ENCODE results near the gene PIGK. TPM values are rescaled to one million over a fixed set of nuclear protein-coding genes. Genes with fewer than 3 reads are reported as not detected.

The PIGK gene
- total RNA-seq, 4 donors from 2014 or later, result 15.4 to 21.6 (median 19.9) TPM

DNA sequence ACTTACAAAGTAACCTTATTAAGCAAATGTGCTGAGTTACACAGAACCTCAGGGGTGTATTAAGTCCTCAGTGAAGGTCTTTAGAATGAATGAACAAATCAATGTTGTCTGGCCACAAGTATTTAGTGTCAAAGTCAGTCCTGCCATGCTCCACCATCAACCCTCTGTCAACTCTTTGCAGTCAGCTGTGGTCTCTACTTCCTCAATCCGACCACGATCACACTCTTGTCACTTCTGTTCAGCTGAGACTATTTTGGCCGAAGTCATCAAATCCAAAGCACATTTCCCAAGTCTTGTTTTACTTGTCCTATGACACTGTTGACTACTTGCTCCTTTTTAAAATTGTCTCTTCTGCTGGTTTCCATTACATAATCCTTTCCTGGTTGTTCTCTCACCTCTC, 178.4 kb downstream of the PIGK start:
- TF ChIP-seq, protein P1, sequence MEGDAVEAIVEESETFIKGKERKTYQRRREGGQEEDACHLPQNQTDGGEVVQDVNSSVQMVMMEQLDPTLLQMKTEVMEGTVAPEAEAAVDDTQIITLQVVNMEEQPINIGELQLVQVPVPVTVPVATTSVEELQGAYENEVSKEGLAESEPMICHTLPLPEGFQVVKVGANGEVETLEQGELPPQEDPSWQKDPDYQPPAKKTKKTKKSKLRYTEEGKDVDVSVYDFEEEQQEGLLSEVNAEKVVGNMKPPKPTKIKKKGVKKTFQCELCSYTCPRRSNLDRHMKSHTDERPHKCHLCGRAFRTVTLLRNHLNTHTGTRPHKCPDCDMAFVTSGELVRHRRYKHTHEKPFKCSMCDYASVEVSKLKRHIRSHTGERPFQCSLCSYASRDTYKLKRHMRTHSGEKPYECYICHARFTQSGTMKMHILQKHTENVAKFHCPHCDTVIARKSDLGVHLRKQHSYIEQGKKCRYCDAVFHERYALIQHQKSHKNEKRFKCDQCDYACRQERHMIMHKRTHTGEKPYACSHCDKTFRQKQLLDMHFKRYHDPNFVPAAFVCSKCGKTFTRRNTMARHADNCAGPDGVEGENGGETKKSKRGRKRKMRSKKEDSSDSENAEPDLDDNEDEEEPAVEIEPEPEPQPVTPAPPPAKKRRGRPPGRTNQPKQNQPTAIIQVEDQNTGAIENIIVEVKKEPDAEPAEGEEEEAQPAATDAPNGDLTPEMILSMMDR (IDR thresholded peaks at IDR 0.05; ENCODE audit: low read depth), result no peak

DNA sequence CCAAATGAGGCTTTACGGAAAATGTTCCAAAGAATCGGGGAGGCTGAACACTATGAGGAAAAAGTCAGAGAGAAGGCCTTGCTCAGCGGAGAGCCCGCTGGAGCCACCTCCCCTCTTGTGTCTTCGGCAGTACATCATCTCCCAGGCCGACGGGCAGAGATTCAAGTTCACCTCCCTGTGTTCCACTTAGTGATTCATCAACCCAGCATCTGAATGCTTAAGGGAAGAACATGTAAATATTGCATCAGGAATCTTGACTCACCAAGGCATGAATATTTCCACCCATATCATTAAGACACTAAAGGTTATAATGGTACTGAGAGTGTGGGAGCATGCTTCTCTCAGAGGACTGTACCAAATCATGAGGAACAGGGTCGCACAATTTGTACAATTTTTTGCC, 179.5 kb downstream of the PIGK start:
- TF ChIP-seq, protein P1 (IDR thresholded peaks at IDR 0.05; ENCODE audit: low read depth), result no peak

DNA sequence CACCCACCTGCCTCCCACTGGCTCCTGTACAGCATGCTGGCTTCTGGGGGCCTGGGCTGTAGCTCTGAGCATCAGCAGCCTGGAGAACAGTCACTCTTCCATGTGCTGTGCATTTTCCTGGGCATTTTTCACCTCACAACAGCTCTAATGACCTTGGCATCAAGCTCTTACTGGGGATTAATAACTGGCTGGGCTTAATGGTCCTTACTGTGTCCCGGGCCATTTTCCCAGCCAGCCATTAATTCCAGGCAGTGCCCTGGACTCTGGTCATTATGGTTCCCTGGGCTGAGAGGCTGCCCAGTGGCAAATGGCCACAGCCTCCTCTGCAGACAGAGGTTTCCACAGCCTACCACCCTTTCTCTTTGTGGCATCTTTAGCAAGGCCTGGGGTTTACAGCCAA, 180.1 kb downstream of the PIGK start:
- TF ChIP-seq, protein P1 (IDR thresholded peaks at IDR 0.05; ENCODE audit: low read depth), result no peak

Small RNAs within 50 kb of the gene (small RNA-seq; reads per million reads assigned to genes)
- not detected for gene MIR7156

Other genes starting within 250 kb of the PIGK start
- under 1 TPM in 2 of 4 donors, not detected in 2; 0.34 to 0.38 TPM for gene AK5, start 62.6 kb upstream of the PIGK start, total RNA-seq

Measured in subcutaneous adipose tissue (tissue), 4 donors.